K562 treated with DMSO at 1 percent for 24 hours (cell line): Measurements from ENCODE around the gene BNIP2. TPM values are rescaled to one million over a fixed set of nuclear protein-coding genes. Genes with fewer than 3 reads are reported as not detected.

Source experiments
- total RNA-seq: library from RNA; unstranded; fragments of 300-600 nt; gene quantifications from 2 replicates; pipeline ENCODE4 v1.2.3, GENCODE V29; 2022; ENCODE audit warnings: low read depth; ENCODE audit not compliant: insufficient read depth

The BNIP2 gene
- 27.7 and 29.1 TPM in 2 replicates for total RNA-seq

DNA sequence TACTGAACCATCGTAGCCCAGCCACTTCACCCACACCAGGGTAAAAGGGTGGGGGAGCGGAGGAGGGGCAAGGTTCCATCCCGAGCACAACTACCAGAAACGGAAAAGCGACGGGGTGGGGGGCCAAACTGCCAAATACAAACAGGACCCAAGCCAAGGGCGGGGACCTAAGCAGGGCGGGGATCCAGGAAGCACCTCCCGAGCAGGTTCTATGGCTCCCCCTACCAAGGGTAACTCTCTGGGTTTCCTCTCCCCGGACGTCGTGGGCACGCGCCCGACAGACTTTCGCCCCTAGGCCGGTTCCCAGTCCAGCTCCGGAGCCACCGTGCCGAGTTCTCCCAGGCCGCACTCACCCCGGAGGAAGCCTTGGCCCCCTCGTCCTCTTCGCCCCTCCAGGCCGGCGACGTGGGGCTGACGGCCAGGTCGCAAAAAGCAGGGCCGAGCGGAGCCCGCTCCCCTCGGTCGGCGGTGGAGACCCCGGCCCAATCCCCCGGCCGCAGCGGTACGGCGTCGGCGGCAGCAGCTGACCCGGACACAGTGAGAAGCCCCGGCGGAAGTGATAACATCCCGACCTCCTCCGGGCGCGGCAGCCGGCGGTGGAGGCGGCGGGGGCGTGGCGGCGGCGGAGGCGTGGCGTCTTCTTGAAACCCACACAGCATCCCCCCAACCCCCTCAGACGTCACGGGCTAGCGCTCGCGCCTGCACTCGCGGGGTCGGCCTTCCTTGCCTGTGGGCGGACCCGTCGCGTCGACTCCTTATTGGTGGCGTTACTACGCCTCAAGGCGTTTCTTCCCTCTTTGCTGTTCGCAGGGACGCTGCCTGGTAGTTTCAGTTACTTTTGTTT lies at the start of gene BNIP2:
TSS of gene BNIP2 (minus strand) at position 539 of the 844 bp plus-strand sequence. CDS start 6,863 bp downstream, outside the sequence.

DNA sequence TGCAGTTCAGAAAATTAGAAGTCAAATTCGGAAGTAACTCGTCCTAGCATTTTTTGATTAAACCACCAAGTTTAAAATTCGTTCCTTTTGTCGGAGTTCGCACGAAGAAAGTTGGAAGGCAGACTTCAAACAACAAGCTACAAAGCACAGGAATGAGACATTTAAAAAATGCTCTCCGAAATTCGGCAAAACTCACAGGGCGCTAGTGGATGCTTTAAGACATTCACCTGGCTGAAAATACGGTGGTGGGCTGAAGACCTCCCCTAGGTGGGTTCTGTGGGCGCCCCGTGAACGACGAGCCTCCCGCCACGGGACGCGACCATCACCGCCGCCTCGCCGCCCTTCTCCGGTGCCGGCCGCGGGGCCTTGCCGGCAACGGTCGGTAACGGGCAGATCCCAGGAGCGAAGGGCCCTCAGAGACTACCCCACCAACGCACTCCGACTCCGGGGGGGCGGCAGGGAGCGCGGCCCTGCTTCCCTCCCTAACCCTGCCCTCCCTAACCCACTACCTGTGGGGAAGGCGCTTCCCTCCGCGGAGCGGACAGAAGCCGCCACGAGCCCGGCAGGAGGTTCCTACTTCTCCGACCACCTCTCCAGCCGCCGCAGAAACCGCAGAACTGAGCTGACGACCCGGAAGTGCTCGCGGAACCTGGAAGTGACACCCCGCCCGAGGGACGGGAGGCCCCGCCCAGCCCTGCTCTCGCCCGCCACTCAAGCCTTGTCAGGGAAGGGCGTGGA lies 32.1 kb downstream of the BNIP2 start, which contains the start of gene GTF2A2:
TSS of gene GTF2A2 (minus strand) at position 619 of the 738 bp plus-strand sequence. CDS start 5,238 bp downstream, outside the sequence.

GRCh38 chr15:59611276-59612260 lies 77.6 kb downstream of the BNIP2 start, which contains the start of gene GCNT3:
Gene GCNT3, plus strand, starts transcription at chr15:59611783. Its CDS starts 6,456 bp downstream, at chr15:59618239.

Other genes with a start within 250 kb of the BNIP2 start
- gene GCNT3, start 77.5 kb downstream of the BNIP2 start, total RNA-seq: 0.14 TPM in 1 of 2 replicates, not detected in the other
- gene GTF2A2, start 31.8 kb downstream of the BNIP2 start, total RNA-seq: 70.9 and 74.3 TPM in 2 replicates